Gastroesophageal sphincter (tissue), 4 donors: Measurements from ENCODE around the gene SEC14L3. TPM values are rescaled to one million over a fixed set of nuclear protein-coding genes. Genes with fewer than 3 reads are reported as not detected.

Experiments used
- ATAC-seq: fragments of 150-250 bp; one replicate; pipeline ENCODE4 v1.9.1; 2016; ENCODE audit warnings: mild to moderate bottlenecking, moderate library complexity
- H3K27ac ChIP-seq, 4 donors: fragments of 200-600 bp; sonication (generic) in 3 of 4; 1 replicate in 3 of 4; 2 replicates in 1 of 4; pipeline ENCODE4 v1.5.1; 2016 to 2019
- H3K27me3 ChIP-seq: fragments of 200-600 bp; sonication (generic); one replicate; pipeline ENCODE4 v1.5.1; 2019
- H3K36me3 ChIP-seq, 2 donors: fragments of 200-600 bp; sonication (generic); one replicate each; pipeline ENCODE4 v1.5.1; 2019; ENCODE audit warnings: control low read depth in 1 of 2
- H3K4me1 ChIP-seq, 3 donors: fragments of 200-600 bp; sonication (generic); 1 replicate in 2 of 3; 2 replicates in 1 of 3; pipeline ENCODE4 v1.5.1; 2016 to 2019; ENCODE audit warnings: control low read depth in 2 of 3
- H3K4me3 ChIP-seq, 2 donors: fragments of 200-600 bp; sonication (generic); one replicate each; pipeline ENCODE4 v1.5.1; 2019; ENCODE audit warnings: mild to moderate bottlenecking in 1 of 2, moderate library complexity in 1 of 2
- H3K9me3 ChIP-seq, 3 donors: fragments of 200-600 bp; sonication (generic); one replicate each; pipeline ENCODE4 v1.5.1; 2017 to 2019; ENCODE audit warnings: control low read depth in 2 of 3
- EP300 ChIP-seq: sonication (generic); formaldehyde crosslinking; IDR thresholded peaks from one replicate; pipeline ENCODE4 v1.6.1; 2017; ENCODE audit warnings: antibody characterized with exemption, mild to moderate bottlenecking
- POLR2A ChIP-seq, 2 donors: fragments of 450-650 bp; IDR thresholded peaks; one replicate each; pipeline ENCODE4 v1.6.1; 2017; ENCODE audit warnings: antibody characterized with exemption in 2 of 2, mild to moderate bottlenecking in 2 of 2, moderate library complexity in 1 of 2
- POLR2AphosphoS5 ChIP-seq: sonication (generic); formaldehyde crosslinking; IDR thresholded peaks from one replicate; pipeline ENCODE4 v1.6.1; 2017; ENCODE audit warnings: antibody characterized with exemption
- WGBS, 2 donors: methylation state at CpG; one replicate each; pipeline ENCODE4 v1.1.5; 2018; ENCODE audit warnings: low coverage in 1 of 2; 5-methylcytosine and 5-hydroxymethylcytosine counted together
- total RNA-seq, 4 donors: library from RNA; depleted of rRNA; stranded (reverse); fragments of >200 nt; gene quantifications; one replicate each; pipeline ENCODE4 v1.1.0, GENCODE V29; 2016
- TF ChIP-seq, protein P1 (sequence below), 4 experiments: fragments of 200-600 bp in 2 of 4; fragments of 450-650 bp in 2 of 4; sonication (generic) in 1 of 4; IDR thresholded peaks; one replicate each; pipeline ENCODE4 v1.5.1; 2017 to 2019; ENCODE audit warnings: antibody characterized with exemption in 4 of 4, mild to moderate bottlenecking in 2 of 4, moderate library complexity in 2 of 4

SEC14L3 gene
- total RNA-seq, 4 donors from 2014 or later: not detected

GRCh38 chr22:30483169-30483568 is 11.4 kb upstream of the SEC14L3 start:
- peaks cover 0 to 5% (median 0%) of the 10 kb centered on the region in 3 donors for H3K4me1 ChIP-seq
- TF ChIP-seq EP300 (no peak), POLR2A (IDR thresholded peaks at IDR 0.05) (no peak), POLR2AphosphoS5 (no peak)
- TF ChIP-seq, protein P1, sequence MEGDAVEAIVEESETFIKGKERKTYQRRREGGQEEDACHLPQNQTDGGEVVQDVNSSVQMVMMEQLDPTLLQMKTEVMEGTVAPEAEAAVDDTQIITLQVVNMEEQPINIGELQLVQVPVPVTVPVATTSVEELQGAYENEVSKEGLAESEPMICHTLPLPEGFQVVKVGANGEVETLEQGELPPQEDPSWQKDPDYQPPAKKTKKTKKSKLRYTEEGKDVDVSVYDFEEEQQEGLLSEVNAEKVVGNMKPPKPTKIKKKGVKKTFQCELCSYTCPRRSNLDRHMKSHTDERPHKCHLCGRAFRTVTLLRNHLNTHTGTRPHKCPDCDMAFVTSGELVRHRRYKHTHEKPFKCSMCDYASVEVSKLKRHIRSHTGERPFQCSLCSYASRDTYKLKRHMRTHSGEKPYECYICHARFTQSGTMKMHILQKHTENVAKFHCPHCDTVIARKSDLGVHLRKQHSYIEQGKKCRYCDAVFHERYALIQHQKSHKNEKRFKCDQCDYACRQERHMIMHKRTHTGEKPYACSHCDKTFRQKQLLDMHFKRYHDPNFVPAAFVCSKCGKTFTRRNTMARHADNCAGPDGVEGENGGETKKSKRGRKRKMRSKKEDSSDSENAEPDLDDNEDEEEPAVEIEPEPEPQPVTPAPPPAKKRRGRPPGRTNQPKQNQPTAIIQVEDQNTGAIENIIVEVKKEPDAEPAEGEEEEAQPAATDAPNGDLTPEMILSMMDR (IDR thresholded peaks at IDR 0.05): no peak
- WGBS, 2 donors: 93% methylated on average over 1 of the region's 1 CpG; no CpG with 5 or more reads in 1 of the 2 donors

GRCh38 chr22:30481711-30482110 is 9.9 kb upstream of the SEC14L3 start:
- no peaks in the 10 kb centered on the region for H3K36me3 ChIP-seq
- ATAC-seq: no peak
- no peak for TF ChIP-seq POLR2AphosphoS5
- TF ChIP-seq, protein P1 (IDR thresholded peaks at IDR 0.05): no peak
- TF ChIP-seq POLR2A (IDR thresholded peaks at IDR 0.05): no peak
- TF ChIP-seq EP300: no peak
- H3K4me1 ChIP-seq: peaks cover 0 to 5% (median 0%) of the 10 kb centered on the region in 3 donors
- no peaks in the 10 kb centered on the region for H3K9me3 ChIP-seq
- WGBS, 2 donors: 86 to 90% methylated on average over 1 to 4 of the region's 5 CpGs
- no peak overlapping the region for H3K4me3 ChIP-seq
- no peak overlapping the region for H3K27ac ChIP-seq
- no peaks in the 10 kb centered on the region for H3K27me3 ChIP-seq

More at GRCh38 chr22:30483169-30483568, 11.4 kb upstream of the SEC14L3 start:
- H3K27me3 ChIP-seq: no peaks in the 10 kb centered on the region
- H3K27ac ChIP-seq: no peak overlapping the region
- no peaks in the 10 kb centered on the region for H3K36me3 ChIP-seq
- ATAC-seq: no peak
- no peaks in the 10 kb centered on the region for H3K9me3 ChIP-seq
- H3K4me3 ChIP-seq: no peak overlapping the region

GRCh38 chr22:30479981-30480380 is 8.2 kb upstream of the SEC14L3 start:
- Histone ChIP-seq H3K4me1 (no peaks in the 10 kb centered on the region), H3K27ac (no peak overlapping the region), H3K9me3 (no peaks in the 10 kb centered on the region), H3K4me3 (no peak overlapping the region), H3K36me3 (no peaks in the 10 kb centered on the region), H3K27me3 (peaks cover 5% of the 10 kb centered on the region)
- ATAC-seq: no peak
- 48 to 83% methylated on average over 2 of the region's 2 CpGs for WGBS, 2 donors
- TF ChIP-seq POLR2AphosphoS5: no peak

DNA sequence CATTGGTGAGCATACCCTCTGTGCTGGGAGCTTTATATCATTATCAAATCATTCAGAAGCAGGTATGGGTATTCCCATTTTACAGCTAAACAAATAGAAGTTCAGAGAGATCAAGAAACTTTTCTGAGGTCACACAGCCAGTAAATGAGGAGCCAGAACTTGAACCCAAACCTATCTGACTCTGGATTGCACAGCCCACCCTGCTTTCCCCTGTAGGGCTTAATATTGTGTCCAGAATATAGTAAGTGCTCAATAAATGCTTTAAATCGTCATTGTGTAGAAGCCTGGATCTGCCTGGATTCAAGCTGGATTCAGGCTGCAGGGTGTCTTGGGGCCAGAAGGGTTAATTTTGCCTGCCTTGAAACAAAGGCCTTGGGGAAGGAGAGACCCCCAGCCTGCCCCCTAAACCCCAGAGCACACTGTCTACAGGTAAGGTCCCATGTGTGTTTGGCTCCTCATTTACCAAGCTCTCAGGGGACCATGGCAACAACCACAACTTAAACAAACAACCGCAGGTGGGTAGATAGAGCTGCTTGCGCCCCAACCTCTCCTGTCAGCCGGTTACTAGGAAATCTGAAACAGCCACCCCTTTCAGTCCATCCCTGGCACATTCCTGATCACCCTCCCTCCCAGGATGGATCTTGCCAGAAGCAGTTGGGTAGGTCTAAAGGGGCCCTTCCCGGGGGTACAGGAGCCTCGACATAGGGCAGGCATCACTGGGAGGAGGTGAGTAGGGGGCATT is 3.0 kb upstream of the SEC14L3 start:
- H3K27ac ChIP-seq: no peak overlapping the region
- no peak for TF ChIP-seq POLR2A (IDR thresholded peaks at IDR 0.05)
- TF ChIP-seq POLR2AphosphoS5: no peak
- TF ChIP-seq, protein P1 (IDR thresholded peaks at IDR 0.05): no peak
- TF ChIP-seq EP300: no peak
- 23 to 100% methylated on average over 1 to 4 of the region's 6 CpGs for whole genome bisulfite sequencing, 2 donors
- H3K4me3 ChIP-seq: no peak overlapping the region
- H3K36me3 ChIP-seq: no peaks in the 10 kb centered on the region
- no peak for ATAC-seq
- H3K4me1 ChIP-seq: no peaks in the 10 kb centered on the region
- H3K27me3 ChIP-seq: peaks cover 45% of the 10 kb centered on the region
- H3K9me3 ChIP-seq: no peaks in the 10 kb centered on the region

DNA sequence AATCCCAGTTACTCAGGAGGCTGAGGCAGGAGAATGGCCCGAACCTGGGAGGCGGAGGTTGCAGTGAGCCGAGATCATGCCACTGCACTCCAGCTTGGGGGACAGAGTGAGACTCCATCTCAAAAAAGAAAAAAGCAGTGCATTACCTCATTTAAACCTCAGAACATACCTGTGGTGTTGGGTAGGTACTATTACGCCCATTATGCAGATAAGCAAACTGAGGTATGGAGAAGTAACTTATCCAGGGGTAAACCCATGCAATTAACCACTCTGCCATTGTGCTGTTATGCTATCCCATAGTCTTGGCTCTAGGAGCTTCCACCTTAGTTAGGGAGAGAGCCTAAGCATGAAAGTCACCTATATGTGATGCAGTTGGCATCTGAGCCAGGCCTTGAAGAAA is 2.3 kb upstream of the SEC14L3 start:
- TF ChIP-seq POLR2AphosphoS5 (no peak), EP300 (no peak), POLR2A (IDR thresholded peaks at IDR 0.05) (no peak)
- TF ChIP-seq, protein P1 (IDR thresholded peaks at IDR 0.05): no peak
- Histone ChIP-seq H3K36me3 (no peaks in the 10 kb centered on the region), H3K27me3 (peaks cover 45% of the 10 kb centered on the region), H3K27ac (no peak overlapping the region), H3K4me3 (no peak overlapping the region), H3K4me1 (no peaks in the 10 kb centered on the region), H3K9me3 (no peaks in the 10 kb centered on the region)
- WGBS, 2 donors: 78 to 91% methylated on average over 1 to 3 of the region's 4 CpGs
- no peak for ATAC-seq
